HCT116 (cell line): ENCODE measurements around the gene KCNK3. TPM values are rescaled to one million over a fixed set of nuclear protein-coding genes. Genes with fewer than 3 reads are reported as not detected.

Source experiments
- ATAC-seq: fragments of 200-7000 bp; cut with Tn5 transposase; 2 replicates; pipeline ENCODE4 v1.9.1; 2020; ENCODE audit warnings: mild to moderate bottlenecking, moderate library complexity
- BruUV-seq: library from RNA; stranded (reverse); fragments of 400-500 nt; replicated peaks from 2 replicates; lab custom pipeline; 2021; lab: Mats Ljungman, UMichigan
- CTCF ChIA-PET: fragments of 300-600 bp; sonication (Branson Sonifier 250); formaldehyde crosslinking; loops from one replicate; lab custom pipeline; 2021; ENCODE audit warnings: antibody characterized with exemption; lab: Charles Lee
- POLR2A ChIA-PET: fragments of 300-600, 350-600 bp; sonication (Branson Sonifier 250); formaldehyde crosslinking; loops from one replicate; lab custom pipeline; 2021; ENCODE audit warnings: antibody characterized with exemption; lab: Charles Lee
- RAD21 ChIA-PET, 2 experiments: fragments of 300-600 bp; sonication (Branson Sonifier 250); formaldehyde crosslinking; loops; one replicate each; lab custom pipeline; 2023; ENCODE audit warnings: low total read pairs in 2 of 2; ENCODE audit not compliant: uncharacterized antibody in 2 of 2, unreplicated experiment in 2 of 2, low non-redundant PET in 1 of 2; lab: Charles Lee
- DNase-seq: peaks from one replicate; pipeline ENCODE4 v3.0.0-alpha.2; 2010; ENCODE audit warnings: low read depth, low spot score
- H2AFZ ChIP-seq: fragments of 200-600 bp; shearing (Covaris generic), sonication (generic); 2 replicates; pipeline ENCODE4 v1.6.1; 2017; ENCODE audit warnings: low read depth, mixed run types, mixed read lengths, antibody characterized with exemption, low read length; ENCODE audit not compliant: poor library complexity, severe bottlenecking
- H3K27ac ChIP-seq: 2 replicates; pipeline ENCODE4 v1.5.1; 2012; ENCODE audit warnings: low read depth, low read length
- H3K27me3 ChIP-seq: fragments of 200-600 bp; sonication (generic); 2 replicates; pipeline ENCODE4 v1.6.1; 2016; ENCODE audit warnings: mixed run types, low read length, mixed read lengths; ENCODE audit not compliant: insufficient read depth
- H3K36me3 ChIP-seq, 2 experiments: fragments of 200-500 bp in 1 of 2; fragments of 200-600 bp in 1 of 2; sonication (Bioruptor generic) in 1 of 2; sonication (generic) in 1 of 2; 2 replicates each; pipeline versions ENCODE4 v1.5.1 to v1.6.1; 2014 to 2016; ENCODE audit warnings: low read length in 2 of 2, inconsistent platforms in 1 of 2, mixed read lengths in 1 of 2, mixed run types in 1 of 2; ENCODE audit not compliant: insufficient read depth in 2 of 2, control insufficient read depth in 1 of 2
- H3K4me1 ChIP-seq, 2 experiments: fragments of 200-600 bp in 1 of 2; sonication (generic) in 1 of 2; 2 replicates each; pipeline versions ENCODE4 v1.5.1 to v1.6.1; 2012 to 2017; ENCODE audit warnings: low read length in 2 of 2, inconsistent platforms in 1 of 2, mild to moderate bottlenecking in 1 of 2, mixed read lengths in 1 of 2, mixed run types in 1 of 2, moderate library complexity in 1 of 2; ENCODE audit not compliant: insufficient read depth in 2 of 2, control insufficient read depth in 1 of 2
- H3K4me2 ChIP-seq: fragments of 200-600 bp; sonication (generic); 2 replicates; pipeline ENCODE4 v1.6.1; 2017; ENCODE audit warnings: mixed run types, low read length, mixed read lengths
- H3K4me3 ChIP-seq, 2 experiments: fragments of 200-600 bp in 1 of 2; sonication (generic) in 1 of 2; replicated peaks in 1 of 2; 2 replicates each; pipeline ENCODE4 v1.5.1; 2011 to 2016; ENCODE audit warnings: low read length in 2 of 2, control low read depth in 1 of 2, low read depth in 1 of 2, mild to moderate bottlenecking in 1 of 2, mixed read lengths in 1 of 2, mixed run types in 1 of 2
- H3K79me2 ChIP-seq: fragments of 200-600 bp; sonication (generic); 2 replicates; pipeline ENCODE4 v1.6.1; 2017; ENCODE audit warnings: mild to moderate bottlenecking, mixed run types, low read length, moderate library complexity, mixed read lengths; ENCODE audit not compliant: insufficient read depth
- H3K9ac ChIP-seq: fragments of 200-600 bp; sonication (generic); 2 replicates; pipeline ENCODE4 v1.6.1; 2016; ENCODE audit warnings: low read length, mixed read lengths
- H3K9me2 ChIP-seq: fragments of 200-600 bp; sonication (generic), shearing (Covaris generic); 2 replicates; pipeline ENCODE4 v1.6.1; 2017; ENCODE audit warnings: mixed run types, mild to moderate bottlenecking, moderate library complexity; ENCODE audit not compliant: insufficient read depth
- H3K9me3 ChIP-seq, 2 experiments: fragments of 200-500 bp in 1 of 2; fragments of 200-600 bp in 1 of 2; sonication (Bioruptor generic) in 1 of 2; sonication (generic) in 1 of 2; 2 replicates each; pipeline ENCODE4 v1.6.1; 2014 to 2017; ENCODE audit warnings: low read length in 2 of 2, mixed read lengths in 2 of 2, inconsistent platforms in 1 of 2, low read depth in 1 of 2, mild to moderate bottlenecking in 1 of 2, mixed run types in 1 of 2, moderate library complexity in 1 of 2; ENCODE audit not compliant: control insufficient read depth in 1 of 2, insufficient read depth in 1 of 2
- H4K20me1 ChIP-seq: fragments of 200-600 bp; sonication (generic), shearing (Covaris generic); 2 replicates; pipeline ENCODE4 v1.6.1; 2017; ENCODE audit warnings: mixed run types, mild to moderate bottlenecking, moderate library complexity; ENCODE audit not compliant: insufficient read depth
- CBX3 ChIP-seq: IDR thresholded peaks from 2 replicates; pipeline ENCODE4 v1.6.1; 2012; ENCODE audit warnings: low read depth
- CEBPB ChIP-seq: IDR thresholded peaks from 2 replicates; pipeline ENCODE4 v1.6.1; 2012; ENCODE audit warnings: low read depth
- EGR1 ChIP-seq: IDR thresholded peaks from 2 replicates; pipeline ENCODE4 v1.6.1; 2012; ENCODE audit warnings: low read depth
- ELF1 ChIP-seq: IDR thresholded peaks from 2 replicates; pipeline ENCODE4 v1.6.1; 2012; ENCODE audit warnings: low read depth, borderline replicate concordance
- EZH2phosphoT487 ChIP-seq: fragments of 200-600 bp; IDR thresholded peaks from 2 replicates; pipeline ENCODE4 v1.6.1; 2018; ENCODE audit warnings: antibody characterized with exemption, borderline replicate concordance
- FOSL1 ChIP-seq: IDR thresholded peaks from 2 replicates; pipeline ENCODE4 v1.6.1; 2012; ENCODE audit warnings: low read depth
- POLR2A ChIP-seq: IDR thresholded peaks from 2 replicates; pipeline ENCODE4 v1.7.0; 2011; ENCODE audit warnings: borderline replicate concordance; ENCODE audit not compliant: insufficient read depth, insufficient read length; ENCODE audit errors: extremely low read depth
- RAD21 ChIP-seq: IDR thresholded peaks from 2 replicates; pipeline ENCODE4 v1.6.1; 2012; ENCODE audit warnings: low read depth, mild to moderate bottlenecking
- SP1 ChIP-seq: IDR thresholded peaks from 2 replicates; pipeline ENCODE4 v1.6.1; 2012; ENCODE audit warnings: low read depth
- SRF ChIP-seq: IDR thresholded peaks from 2 replicates; pipeline ENCODE4 v1.6.1; 2012; ENCODE audit warnings: low read depth
- TCF7L2 ChIP-seq: IDR thresholded peaks from 2 replicates; pipeline ENCODE4 v1.7.0; 2011; ENCODE audit warnings: borderline replicate concordance, inconsistent platforms; ENCODE audit not compliant: insufficient read depth, insufficient read length; ENCODE audit errors: extremely low read depth
- intact Hi-C: fragments of 100-400 bp; cut with micrococcal nuclease; formaldehyde crosslinking; loops from 2 replicates; pipeline ENCODE4 v1.10.0; 2022
- total RNA-seq: library from RNA; stranded (reverse); gene quantifications from one replicate; pipeline ENCODE4 v1.2.1, GENCODE V29; 2021; ENCODE audit not compliant: unreplicated experiment
- TF ChIP-seq, protein P1 (sequence below), 3 experiments: fragments of 200-600 bp in 1 of 3; sonication (generic) in 1 of 3; IDR thresholded peaks in 2 of 3; conservative IDR thresholded peaks in 1 of 3; 2 replicates each; pipeline ENCODE4 v1.5.1; 2012 to 2017; ENCODE audit warnings: low read depth in 2 of 3, low read length in 2 of 3, antibody characterized with exemption in 1 of 3, borderline replicate concordance in 1 of 3, control low read depth in 1 of 3, mild to moderate bottlenecking in 1 of 3, mixed read lengths in 1 of 3, mixed run types in 1 of 3, moderate library complexity in 1 of 3; ENCODE audit not compliant: insufficient read depth in 1 of 3
- TF ChIP-seq, protein P2 (sequence below): IDR thresholded peaks from 2 replicates; pipeline ENCODE4 v1.6.1; 2012
- TF ChIP-seq, protein P3 (sequence below): IDR thresholded peaks from 2 replicates; pipeline ENCODE4 v1.6.1; 2012

The KCNK3 gene
- total RNA-seq, 1 experiment from 2014 or later = 0.71 TPM

DNA sequence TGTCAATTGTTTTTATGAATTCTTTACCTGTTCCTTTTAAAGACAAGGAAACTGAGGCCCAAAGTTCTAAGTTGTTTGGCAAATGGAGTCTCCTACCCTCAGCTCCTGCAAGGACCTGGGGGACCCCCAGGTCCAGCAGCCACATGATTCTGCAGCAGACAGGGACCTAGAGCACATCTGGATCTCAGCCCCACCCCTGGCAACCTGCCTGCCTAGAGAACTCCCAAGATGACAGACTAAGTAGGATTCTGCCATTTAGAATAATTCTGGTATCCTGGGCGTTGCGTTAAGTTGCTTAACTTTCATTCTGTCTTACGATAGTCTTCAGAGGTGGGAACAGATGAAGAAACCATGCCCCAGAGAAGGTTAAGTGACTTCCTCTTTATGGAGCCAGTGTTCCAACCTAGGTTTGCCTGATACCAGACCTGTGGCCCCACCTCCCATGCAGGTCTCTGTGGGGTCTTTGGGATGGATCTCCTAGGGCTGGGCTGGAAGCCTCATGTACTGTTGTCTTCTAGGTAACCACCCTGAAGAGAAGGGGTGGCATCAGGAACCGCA is 87.8 kb downstream of the KCNK3 start:
- Histone ChIP-seq H3K4me1 (peaks cover 0 to 4% of the 10 kb centered on the region in 2 experiments; a peak in 2 of 4 replicates), H3K9me2 (no peaks in the 10 kb centered on the region), H3K27me3 (no peaks in the 10 kb centered on the region), H3K4me3 (no peak overlapping the region), H4K20me1 (no peaks in the 10 kb centered on the region), H3K4me2 (no peak overlapping the region), H2AFZ (no peak overlapping the region), H3K36me3 (peaks cover 8 to 20% of the 10 kb centered on the region in 2 experiments; a peak in 2 of 4 replicates), H3K9me3 (no peaks in the 10 kb centered on the region), H3K9ac (no peak overlapping the region), H3K27ac (no peak overlapping the region), H3K79me2 (peaks cover 3% of the 10 kb centered on the region; the same call in 1 of the 2 replicates)
- ATAC-seq = no peak
- ChIA-PET CTCF (no interaction called here), RAD21 (no interaction called here), POLR2A (interaction anchor here (1.0 to 1.5 kb wide), 2 partner anchors 9 to 11 kb away, joined by 3 to 4 read pairs; no protein-coding TSS in a partner anchor)
- intact Hi-C loops = no loop called here
- DNase-seq = no peak
- no TSS peak for BruUV-seq
- TF ChIP-seq, protein P1, sequence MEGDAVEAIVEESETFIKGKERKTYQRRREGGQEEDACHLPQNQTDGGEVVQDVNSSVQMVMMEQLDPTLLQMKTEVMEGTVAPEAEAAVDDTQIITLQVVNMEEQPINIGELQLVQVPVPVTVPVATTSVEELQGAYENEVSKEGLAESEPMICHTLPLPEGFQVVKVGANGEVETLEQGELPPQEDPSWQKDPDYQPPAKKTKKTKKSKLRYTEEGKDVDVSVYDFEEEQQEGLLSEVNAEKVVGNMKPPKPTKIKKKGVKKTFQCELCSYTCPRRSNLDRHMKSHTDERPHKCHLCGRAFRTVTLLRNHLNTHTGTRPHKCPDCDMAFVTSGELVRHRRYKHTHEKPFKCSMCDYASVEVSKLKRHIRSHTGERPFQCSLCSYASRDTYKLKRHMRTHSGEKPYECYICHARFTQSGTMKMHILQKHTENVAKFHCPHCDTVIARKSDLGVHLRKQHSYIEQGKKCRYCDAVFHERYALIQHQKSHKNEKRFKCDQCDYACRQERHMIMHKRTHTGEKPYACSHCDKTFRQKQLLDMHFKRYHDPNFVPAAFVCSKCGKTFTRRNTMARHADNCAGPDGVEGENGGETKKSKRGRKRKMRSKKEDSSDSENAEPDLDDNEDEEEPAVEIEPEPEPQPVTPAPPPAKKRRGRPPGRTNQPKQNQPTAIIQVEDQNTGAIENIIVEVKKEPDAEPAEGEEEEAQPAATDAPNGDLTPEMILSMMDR (IDR thresholded peaks at IDR 0.05 in 2 of 3, conservative IDR thresholded peaks at IDR 0.05 in 1 of 3; ENCODE audit: borderline replicate concordance in 1 of 3, insufficient read depth in 1 of 3, low read depth in 2 of 3, low read length in 2 of 3) = no peak
- TF ChIP-seq CBX3 (no peak), RAD21 (no peak), SP1 (no peak), EGR1 (no peak), CEBPB (no peak), EZH2phosphoT487 (no peak), POLR2A (no peak), TCF7L2 (no peak), ELF1 (no peak), FOSL1 (no peak), SRF (no peak)
- TF ChIP-seq, protein P2, sequence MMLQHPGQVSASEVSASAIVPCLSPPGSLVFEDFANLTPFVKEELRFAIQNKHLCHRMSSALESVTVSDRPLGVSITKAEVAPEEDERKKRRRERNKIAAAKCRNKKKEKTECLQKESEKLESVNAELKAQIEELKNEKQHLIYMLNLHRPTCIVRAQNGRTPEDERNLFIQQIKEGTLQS = no peak
- TF ChIP-seq, protein P3, sequence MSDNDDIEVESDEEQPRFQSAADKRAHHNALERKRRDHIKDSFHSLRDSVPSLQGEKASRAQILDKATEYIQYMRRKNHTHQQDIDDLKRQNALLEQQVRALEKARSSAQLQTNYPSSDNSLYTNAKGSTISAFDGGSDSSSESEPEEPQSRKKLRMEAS = no peak

Other genes starting within 250 kb of the KCNK3 start
- 0.10 TPM for gene OTOF, start 214.6 kb upstream of the KCNK3 start, total RNA-seq
- gene CIB4, start 51.4 kb upstream of the KCNK3 start, total RNA-seq = not detected
- 34.5 TPM for gene SLC35F6, start 71.6 kb downstream of the KCNK3 start, total RNA-seq
- 45.8 TPM for gene CENPA, start 93.3 kb downstream of the KCNK3 start, total RNA-seq
- gene DPYSL5, start 155.4 kb downstream of the KCNK3 start, total RNA-seq = 8.4 TPM